Right atrium auricular region (tissue), 2 donors: ENCODE results near the gene SLC25A23. TPM values are rescaled to one million over a fixed set of nuclear protein-coding genes. Genes with fewer than 3 reads are reported as not detected.

Source experiments
- DNase-seq: peaks from one replicate; pipeline ENCODE4 v3.0.0-alpha.2; 2019; ENCODE audit warnings: low spot score
- H3K27ac ChIP-seq, 2 donors: fragments of 200-600 bp; sonication (generic); 1 replicate in 1 of 2; 2 replicates in 1 of 2; pipeline ENCODE4 v1.5.1; 2016 to 2019
- H3K27me3 ChIP-seq, 2 donors: fragments of 200-600 bp; sonication (generic); one replicate each; pipeline versions ENCODE4 v1.5.1 to v1.6.0; 2017 to 2019
- H3K36me3 ChIP-seq: fragments of 200-600 bp; sonication (generic); one replicate; pipeline ENCODE4 v1.5.1; 2016
- H3K4me1 ChIP-seq, 2 donors: fragments of 200-600 bp; sonication (generic); one replicate each; pipeline versions ENCODE4 v1.5.1 to v1.6.0; 2017 to 2019
- H3K4me3 ChIP-seq, 2 donors: fragments of 200-600 bp; sonication (generic); 1 replicate in 1 of 2; 2 replicates in 1 of 2; pipeline ENCODE4 v1.5.1; 2017 to 2019; ENCODE audit warnings: mild to moderate bottlenecking in 1 of 2, moderate library complexity in 1 of 2
- H3K9me3 ChIP-seq, 2 donors: fragments of 200-600 bp; sonication (generic); one replicate each; pipeline ENCODE4 v1.5.1; 2019
- CTCF ChIP-seq, 2 donors: fragments of 200-600 bp; sonication (generic); IDR thresholded peaks; one replicate each; pipeline ENCODE4 v1.5.1; 2019; ENCODE audit warnings: antibody characterized with exemption in 2 of 2
- total RNA-seq, 2 donors: library from RNA; depleted of rRNA; stranded (reverse); fragments of >200 nt; gene quantifications; one replicate each; pipeline ENCODE4 v1.1.0, GENCODE V29; 2016

The SLC25A23 gene
- total RNA-seq, 2 donors from 2014 or later, result 88.7 to 103 TPM

- DNase-seq, result no peak
- H3K9me3 ChIP-seq, result peaks cover 0 to 13% of the 10 kb centered on the region in 2 donors
- H3K27me3 ChIP-seq, result no peaks in the 10 kb centered on the region
- H3K4me1 ChIP-seq, result no peaks in the 10 kb centered on the region
- H3K27ac ChIP-seq, result no peak overlapping the region
- no peaks in the 10 kb centered on the region for H3K36me3 ChIP-seq
- no peak overlapping the region for H3K4me3 ChIP-seq
- TF ChIP-seq CTCF (IDR thresholded peaks at IDR 0.05), result no peak
Observed at GRCh38 chr19:6490134-6490533, 30.5 kb upstream of the SLC25A23 start.

GRCh38 chr19:6489278-6490061, 29.9 kb upstream of the SLC25A23 start:
- H3K36me3 ChIP-seq, result no peaks in the 10 kb centered on the region
- peaks cover 0 to 13% of the 10 kb centered on the region in 2 donors for H3K9me3 ChIP-seq
- H3K27me3 ChIP-seq, result no peaks in the 10 kb centered on the region
- DNase-seq, result no peak
- no peak overlapping the region for H3K4me3 ChIP-seq
- H3K4me1 ChIP-seq, result no peaks in the 10 kb centered on the region
- no peak overlapping the region for H3K27ac ChIP-seq
- no peak for TF ChIP-seq CTCF (IDR thresholded peaks at IDR 0.05)

- Histone ChIP-seq H3K4me1 (no peaks in the 10 kb centered on the region), H3K27ac (no peak overlapping the region), H3K4me3 (no peak overlapping the region), H3K9me3 (no peaks in the 10 kb centered on the region), H3K36me3 (no peaks in the 10 kb centered on the region), H3K27me3 (no peaks in the 10 kb centered on the region)
- DNase-seq, result no peak
- TF ChIP-seq CTCF (IDR thresholded peaks at IDR 0.05), result no peak
Observed at GRCh38 chr19:6484831-6485230, 25.2 kb upstream of the SLC25A23 start.

- Histone ChIP-seq H3K9me3 (no peaks in the 10 kb centered on the region), H3K4me3 (no peak overlapping the region), H3K27ac (no peak overlapping the region), H3K36me3 (no peaks in the 10 kb centered on the region), H3K27me3 (no peaks in the 10 kb centered on the region), H3K4me1 (no peaks in the 10 kb centered on the region)
- no peak for DNase-seq
- TF ChIP-seq CTCF (IDR thresholded peaks at IDR 0.05), result no peak
Observed at GRCh38 chr19:6484230-6484629, 24.6 kb upstream of the SLC25A23 start.

- Histone ChIP-seq H3K36me3 (no peaks in the 10 kb centered on the region), H3K27ac (no peak overlapping the region), H3K4me1 (no peaks in the 10 kb centered on the region), H3K27me3 (no peaks in the 10 kb centered on the region), H3K9me3 (no peaks in the 10 kb centered on the region), H3K4me3 (no peak overlapping the region)
- DNase-seq, result no peak
- TF ChIP-seq CTCF (IDR thresholded peaks at IDR 0.05), result no peak
Observed at GRCh38 chr19:6483235-6483634, 23.6 kb upstream of the SLC25A23 start.

GRCh38 chr19:6482343-6482686, 22.7 kb upstream of the SLC25A23 start:
- DNase-seq, result no peak
- H3K4me3 ChIP-seq, result no peak overlapping the region
- H3K4me1 ChIP-seq, result no peaks in the 10 kb centered on the region
- H3K27me3 ChIP-seq, result peaks cover 0 to under 1% of the 10 kb centered on the region in 2 donors
- no peaks in the 10 kb centered on the region for H3K9me3 ChIP-seq
- no peak for TF ChIP-seq CTCF (IDR thresholded peaks at IDR 0.05)
- no peaks in the 10 kb centered on the region for H3K36me3 ChIP-seq
- no peak overlapping the region for H3K27ac ChIP-seq
